H4 (cell line): ENCODE data around the gene SYT9. TPM values are rescaled to one million over a fixed set of nuclear protein-coding genes. Genes with fewer than 3 reads are reported as not detected.

Experiments
- DNase-seq: peaks from one replicate; pipeline ENCODE4 v3.0.0-alpha.2; 2015; ENCODE audit warnings: low spot score
- total RNA-seq: library from RNA; depleted of rRNA; stranded (reverse); fragments of >200 nt; shearing (Covaris generic); gene quantifications from 2 replicates; pipeline ENCODE4 v1.2.3, GENCODE V29; 2014

Gene SYT9
- total RNA-seq, 1 experiment from 2014 or later = not detected

GRCh38 chr11:7469351-7469865 is 217.7 kb downstream of the SYT9 start:
- no peak for DNase-seq

- DNase-seq = no peak
Measured at GRCh38 chr11:7471071-7471470, 219.4 kb downstream of the SYT9 start.

- DNase-seq = no peak
Measured at GRCh38 chr11:7473717-7474116, 222.0 kb downstream of the SYT9 start.

- DNase-seq = no peak
Measured at GRCh38 chr11:7480113-7480512, 228.4 kb downstream of the SYT9 start.

GRCh38 chr11:7484131-7484530 is 232.4 kb downstream of the SYT9 start:
- DNase-seq = no peak

GRCh38 chr11:7484645-7485044 is 232.9 kb downstream of the SYT9 start:
- no peak for DNase-seq

GRCh38 chr11:7485186-7486097 is 233.7 kb downstream of the SYT9 start, which contains the start of gene OLFML1:
Gene OLFML1 (plus strand): TSS chr11:7485506. CDS start chr11:7485876, 370 bp downstream.
- no peak for DNase-seq

GRCh38 chr11:7486098-7486780 is 234.5 kb downstream of the SYT9 start:
- DNase-seq = no peak

GRCh38 chr11:7486781-7487140 is 235.1 kb downstream of the SYT9 start:
- no peak for DNase-seq

GRCh38 chr11:7487360-7487759 is 235.7 kb downstream of the SYT9 start:
- DNase-seq = no peak

GRCh38 chr11:7488681-7489080 is 237.0 kb downstream of the SYT9 start:
- no peak for DNase-seq

GRCh38 chr11:7489376-7489775 is 237.7 kb downstream of the SYT9 start:
- no peak for DNase-seq

GRCh38 chr11:7490054-7490453 is 238.3 kb downstream of the SYT9 start:
- DNase-seq = no peak

- no peak for DNase-seq
Measured at GRCh38 chr11:7490535-7490934, 238.8 kb downstream of the SYT9 start.

- DNase-seq = no peak
Measured at GRCh38 chr11:7492253-7492652, 240.5 kb downstream of the SYT9 start.

- no peak for DNase-seq
Measured at GRCh38 chr11:7493670-7494069, 242.0 kb downstream of the SYT9 start.

GRCh38 chr11:7494086-7494745 is 242.5 kb downstream of the SYT9 start:
- no peak for DNase-seq

- DNase-seq = no peak
Measured at GRCh38 chr11:7495882-7496551, 244.3 kb downstream of the SYT9 start.

- no peak for DNase-seq
Measured at GRCh38 chr11:7498193-7498592, 246.5 kb downstream of the SYT9 start.

GRCh38 chr11:7499081-7499480 is 247.4 kb downstream of the SYT9 start:
- DNase-seq = no peak

- no peak for DNase-seq
Measured at GRCh38 chr11:7500251-7500650, 248.5 kb downstream of the SYT9 start.

GRCh38 chr11:7501251-7501650 is 249.5 kb downstream of the SYT9 start:
- DNase-seq = no peak
